Ascending aorta (tissue), 2 donors: ENCODE data around the gene TBCA. TPM values are rescaled to one million over a fixed set of nuclear protein-coding genes. Genes with fewer than 3 reads are reported as not detected.

Experiments
- DNase-seq, 2 donors: peaks; one replicate each; pipeline ENCODE4 v3.0.0-alpha.2; 2019; ENCODE audit warnings: low spot score in 2 of 2
- H3K27ac ChIP-seq, 2 donors: fragments of 200-600 bp; sonication (generic); one replicate each; pipeline ENCODE4 v1.5.1; 2016 to 2017; ENCODE audit warnings: mild to moderate bottlenecking in 1 of 2
- H3K27me3 ChIP-seq: fragments of 200-600 bp; sonication (generic); one replicate; pipeline ENCODE4 v1.5.1; 2017
- H3K36me3 ChIP-seq, 2 donors: fragments of 200-600 bp; sonication (generic); one replicate each; pipeline ENCODE4 v1.5.1; 2016
- H3K4me1 ChIP-seq, 2 donors: fragments of 200-600 bp; sonication (generic); one replicate each; pipeline ENCODE4 v1.5.1; 2016 to 2017; ENCODE audit warnings: mild to moderate bottlenecking in 1 of 2
- H3K4me3 ChIP-seq, 2 donors: fragments of 200-600 bp; sonication (generic); one replicate each; pipeline ENCODE4 v1.5.1; 2016 to 2017; ENCODE audit warnings: mild to moderate bottlenecking in 1 of 2
- H3K9me3 ChIP-seq, 2 donors: fragments of 200-600 bp; sonication (generic); one replicate each; pipeline ENCODE4 v1.5.1; 2016
- CTCF ChIP-seq, 3 experiments: fragments of 200-600 bp in 2 of 3; fragments of 450-650 bp in 1 of 3; sonication (generic) in 2 of 3; IDR thresholded peaks; one replicate each; pipeline ENCODE4 v1.5.1; 2016 to 2019; ENCODE audit warnings: antibody characterized with exemption in 3 of 3, mild to moderate bottlenecking in 1 of 3, moderate library complexity in 1 of 3
- intact Hi-C: fragments of 100-400 bp; cut with DNase I; formaldehyde crosslinking; loops from one replicate; pipeline ENCODE4 v1.15.1; 2023
- total RNA-seq: library from RNA; depleted of rRNA; stranded (reverse); fragments of >200 nt; gene quantifications from one replicate; pipeline ENCODE4 v1.1.0, GENCODE V29; 2016

The TBCA gene
- total RNA-seq, 1 donor from 2014 or later, result 27.4 TPM

DNA sequence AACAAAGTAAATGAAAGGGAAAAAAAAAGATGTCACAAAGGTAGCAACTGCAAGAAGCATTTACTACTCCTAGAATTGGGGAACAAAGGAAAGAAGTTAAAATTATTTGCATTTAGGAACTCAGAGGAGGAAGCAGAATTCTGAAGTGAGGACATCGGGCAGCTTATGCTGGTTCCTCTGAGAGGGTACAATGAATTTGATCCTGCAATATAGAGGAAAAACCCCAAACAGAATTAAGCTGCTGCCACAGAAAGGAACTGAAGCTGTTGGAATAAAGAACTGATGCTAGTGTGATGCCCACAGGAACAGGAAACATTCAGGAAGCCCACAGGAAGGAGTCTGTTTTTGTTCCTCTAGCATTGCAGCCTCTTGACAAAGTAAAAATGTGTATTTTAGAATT is 22.3 kb upstream of the TBCA start:
- H3K27me3 ChIP-seq, result no peaks in the 10 kb centered on the region
- no peak overlapping the region for H3K4me3 ChIP-seq
- peaks cover 0 to 10% of the 10 kb centered on the region in 2 donors for H3K9me3 ChIP-seq
- no peaks in the 10 kb centered on the region for H3K36me3 ChIP-seq
- H3K4me1 ChIP-seq, result no peaks in the 10 kb centered on the region
- DNase-seq, result no peak
- TF ChIP-seq CTCF (IDR thresholded peaks at IDR 0.05), result no peak
- intact Hi-C loops, result no loop called here
- no peak overlapping the region for H3K27ac ChIP-seq

DNA sequence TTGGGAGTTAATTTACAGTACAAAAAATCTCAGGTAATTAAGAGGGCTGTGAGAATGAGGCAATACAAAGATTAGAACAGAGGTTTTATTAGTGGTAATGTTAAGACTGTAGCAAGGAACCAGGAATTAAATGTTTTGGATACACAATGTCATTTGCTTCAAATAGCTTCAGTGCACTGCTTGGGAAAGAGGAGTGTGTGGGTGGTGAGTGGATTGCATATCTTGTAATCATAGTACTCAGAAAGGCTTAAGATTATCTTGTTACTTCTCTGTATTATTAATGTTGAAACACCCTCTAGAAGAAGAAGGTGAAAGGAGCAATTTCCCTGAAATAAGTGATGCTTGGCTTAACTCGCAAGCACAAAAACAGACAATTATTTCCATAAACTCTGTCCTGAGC is 21.0 kb upstream of the TBCA start:
- peaks cover 0 to 8% of the 10 kb centered on the region in 2 donors for H3K9me3 ChIP-seq
- intact Hi-C loops, result no loop called here
- no peak overlapping the region for H3K27ac ChIP-seq
- no peaks in the 10 kb centered on the region for H3K36me3 ChIP-seq
- H3K4me1 ChIP-seq, result no peaks in the 10 kb centered on the region
- no peaks in the 10 kb centered on the region for H3K27me3 ChIP-seq
- H3K4me3 ChIP-seq, result no peak overlapping the region
- TF ChIP-seq CTCF (IDR thresholded peaks at IDR 0.05), result no peak
- no peak for DNase-seq

- no peaks in the 10 kb centered on the region for H3K4me1 ChIP-seq
- intact Hi-C loops, result no loop called here
- DNase-seq, result no peak
- no peak overlapping the region for H3K27ac ChIP-seq
- H3K27me3 ChIP-seq, result no peaks in the 10 kb centered on the region
- H3K9me3 ChIP-seq, result no peaks in the 10 kb centered on the region
- TF ChIP-seq CTCF (IDR thresholded peaks at IDR 0.05), result no peak
- no peak overlapping the region for H3K4me3 ChIP-seq
- H3K36me3 ChIP-seq, result no peaks in the 10 kb centered on the region
These were observed 19.7 kb upstream of the TBCA start for GRCh38 chr5:77795846-77796245.

DNA sequence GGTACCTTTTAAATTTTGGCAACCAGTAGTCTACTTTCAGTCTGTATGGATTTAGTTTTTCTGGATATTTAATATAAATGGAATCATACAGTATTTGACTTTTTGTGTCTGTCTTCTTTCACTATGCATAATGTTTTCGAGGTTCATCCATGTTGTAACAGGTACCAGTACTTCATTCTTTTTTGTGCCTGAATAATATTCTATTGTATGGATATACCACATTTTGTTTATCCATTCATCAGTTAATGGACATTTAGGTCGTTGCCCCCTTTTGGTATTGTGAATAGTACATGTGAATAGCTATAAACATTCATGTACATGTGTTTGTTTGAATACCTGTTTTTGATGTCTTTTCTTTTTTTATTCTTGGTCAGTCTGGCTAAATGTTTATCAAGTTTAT is 19.1 kb upstream of the TBCA start:
- intact Hi-C loops, result no loop called here
- TF ChIP-seq CTCF (IDR thresholded peaks at IDR 0.05), result no peak
- no peaks in the 10 kb centered on the region for H3K36me3 ChIP-seq
- H3K27me3 ChIP-seq, result no peaks in the 10 kb centered on the region
- no peaks in the 10 kb centered on the region for H3K4me1 ChIP-seq
- no peak overlapping the region for H3K27ac ChIP-seq
- no peak overlapping the region for H3K4me3 ChIP-seq
- no peaks in the 10 kb centered on the region for H3K9me3 ChIP-seq
- no peak for DNase-seq

DNA sequence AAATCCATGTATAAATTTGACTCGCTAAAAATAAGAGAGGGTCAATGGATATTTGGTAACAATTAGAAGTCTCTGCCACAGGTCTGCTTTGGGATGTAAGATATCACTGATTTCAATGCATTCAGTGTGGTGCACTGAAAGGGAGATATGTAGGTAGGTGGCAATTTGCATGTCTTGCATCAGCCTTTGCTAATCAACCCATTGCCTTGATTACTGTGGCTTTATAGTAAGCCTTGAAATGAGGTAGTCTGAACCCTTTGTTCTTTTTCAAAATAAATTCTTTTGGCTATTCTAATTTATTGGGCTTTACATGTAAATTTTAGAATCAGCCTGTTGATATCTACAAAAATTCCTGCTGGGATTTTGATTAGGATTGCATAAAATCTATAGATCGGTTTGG is 15.8 kb upstream of the TBCA start:
- H3K4me1 ChIP-seq, result no peaks in the 10 kb centered on the region
- DNase-seq, result no peak
- H3K9me3 ChIP-seq, result no peaks in the 10 kb centered on the region
- H3K27ac ChIP-seq, result no peak overlapping the region
- H3K4me3 ChIP-seq, result no peak overlapping the region
- no peak for TF ChIP-seq CTCF (IDR thresholded peaks at IDR 0.05)
- intact Hi-C loops, result no loop called here
- H3K36me3 ChIP-seq, result no peaks in the 10 kb centered on the region
- H3K27me3 ChIP-seq, result no peaks in the 10 kb centered on the region

DNA sequence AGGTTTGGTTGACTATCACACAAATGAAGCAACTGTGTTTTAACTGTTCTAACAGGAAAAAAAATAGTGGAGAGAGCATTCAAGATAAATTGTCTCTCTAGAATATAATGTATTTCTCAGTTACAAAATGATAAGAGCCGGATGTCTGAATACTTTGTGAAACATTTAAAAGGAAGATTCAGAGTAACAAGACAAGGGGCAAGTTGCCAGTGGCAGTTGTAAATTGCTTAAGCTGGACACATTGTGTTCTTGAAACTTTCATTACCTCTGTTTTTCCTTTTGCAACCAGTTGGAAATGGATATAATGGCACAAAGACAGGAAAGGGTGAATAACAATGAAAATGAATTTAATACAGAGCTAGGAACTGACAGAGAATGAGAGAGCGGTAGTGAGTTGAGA is 15.2 kb upstream of the TBCA start:
- Histone ChIP-seq H3K4me1 (no peaks in the 10 kb centered on the region), H3K36me3 (no peaks in the 10 kb centered on the region), H3K9me3 (no peaks in the 10 kb centered on the region), H3K27ac (no peak overlapping the region), H3K27me3 (no peaks in the 10 kb centered on the region), H3K4me3 (no peak overlapping the region)
- intact Hi-C loops, result no loop called here
- no peak for DNase-seq
- TF ChIP-seq CTCF (IDR thresholded peaks at IDR 0.05), result no peak
